HEK293 (cell line): Measurements from ENCODE around the gene ABCA2.

ENCODE experiments used
- CTCF ChIA-PET: fragments of 350-600 bp; formaldehyde crosslinking; extraction: SDS; loops from one replicate; lab custom pipeline; 2021; ENCODE audit warnings: antibody characterized with exemption; lab: Yijun Ruan, JAX
- POLR2A ChIA-PET: fragments of 300-600 bp; formaldehyde crosslinking; extraction: SDS; loops from one replicate; lab custom pipeline; 2020; ENCODE audit warnings: antibody characterized with exemption, inconsistent platforms; lab: Yijun Ruan, JAX
- H3K27ac ChIP-seq: fragments of 200-500 bp; sonication (Bioruptor generic); 2 replicates; pipeline ENCODE4 v1.5.1; 2014; ENCODE audit warnings: low read depth, low read length, control low read depth, inconsistent platforms; ENCODE audit errors: extremely low read depth
- H3K36me3 ChIP-seq, 2 experiments: fragments of 200-500 bp in 1 of 2; sonication (Bioruptor generic) in 1 of 2; 1 replicate in 1 of 2; 2 replicates in 1 of 2; pipeline ENCODE4 v1.5.1; 2014 to 2017; ENCODE audit warnings: inconsistent platforms in 2 of 2, low read length in 2 of 2; ENCODE audit not compliant: control insufficient read depth in 2 of 2, insufficient read depth in 1 of 2
- H3K4me1 ChIP-seq: fragments of 200-500 bp; sonication (Bioruptor generic); 2 replicates; pipeline ENCODE4 v1.5.1; 2014; ENCODE audit warnings: mild to moderate bottlenecking, low read length, inconsistent platforms; ENCODE audit not compliant: control insufficient read depth, insufficient read depth
- H3K4me3 ChIP-seq: 2 replicates; pipeline ENCODE4 v1.5.1; 2011; ENCODE audit warnings: low read depth, mild to moderate bottlenecking, control low read depth, low read length, moderate library complexity
- H3K9me3 ChIP-seq: fragments of 200-500 bp; sonication (Bioruptor generic); 2 replicates; pipeline ENCODE4 v1.5.1; 2014; ENCODE audit warnings: low read depth, low read length, inconsistent platforms; ENCODE audit not compliant: control insufficient read depth, insufficient read depth
- CTCF ChIP-seq: fragments of 450-650 bp; formaldehyde crosslinking; IDR thresholded peaks from 2 replicates; pipeline ENCODE4 v1.5.1; 2016; ENCODE audit warnings: missing biosample characterization, missing genetic modification characterization
- KLF17 ChIP-seq: fragments of 450-650 bp; formaldehyde crosslinking; IDR thresholded peaks from 2 replicates; pipeline ENCODE4 v1.5.1; 2016; ENCODE audit warnings: missing biosample characterization, missing genetic modification characterization
- PRDM10 ChIP-seq: fragments of 450-650 bp; formaldehyde crosslinking; IDR thresholded peaks from 2 replicates; pipeline ENCODE4 v1.5.1; 2016; ENCODE audit warnings: missing biosample characterization, missing genetic modification characterization
- PRDM2 ChIP-seq: fragments of 450-650 bp; formaldehyde crosslinking; IDR thresholded peaks from 2 replicates; pipeline ENCODE4 v1.5.1; 2016; ENCODE audit warnings: missing biosample characterization, missing genetic modification characterization, borderline replicate concordance
- SALL2 ChIP-seq: fragments of 450-650 bp; formaldehyde crosslinking; IDR thresholded peaks from 2 replicates; pipeline ENCODE4 v1.5.0; 2017; ENCODE audit warnings: missing biosample characterization, mild to moderate bottlenecking, missing genetic modification characterization, borderline replicate concordance
- SCRT1 ChIP-seq: fragments of 450-650 bp; formaldehyde crosslinking; IDR thresholded peaks from 2 replicates; pipeline ENCODE4 v1.5.1; 2016; ENCODE audit warnings: missing biosample characterization, missing genetic modification characterization, borderline replicate concordance
- ZNF211 ChIP-seq: fragments of 450-650 bp; formaldehyde crosslinking; IDR thresholded peaks from 2 replicates; pipeline ENCODE4 v1.5.1; 2016; ENCODE audit warnings: low read depth, missing biosample characterization, missing genetic modification characterization
- ZNF391 ChIP-seq: fragments of 450-650 bp; formaldehyde crosslinking; IDR thresholded peaks from 2 replicates; pipeline ENCODE4 v1.5.1; 2016; ENCODE audit warnings: low read depth, missing biosample characterization, missing genetic modification characterization, borderline replicate concordance
- ZNF488 ChIP-seq: fragments of 450-650 bp; formaldehyde crosslinking; IDR thresholded peaks from 2 replicates; pipeline ENCODE4 v1.5.1; 2016; ENCODE audit warnings: missing biosample characterization, missing genetic modification characterization
- ZNF548 ChIP-seq: fragments of 450-650 bp; formaldehyde crosslinking; IDR thresholded peaks from 2 replicates; pipeline ENCODE4 v1.5.1; 2016; ENCODE audit warnings: missing biosample characterization, missing genetic modification characterization

ABCA2 gene

DNA sequence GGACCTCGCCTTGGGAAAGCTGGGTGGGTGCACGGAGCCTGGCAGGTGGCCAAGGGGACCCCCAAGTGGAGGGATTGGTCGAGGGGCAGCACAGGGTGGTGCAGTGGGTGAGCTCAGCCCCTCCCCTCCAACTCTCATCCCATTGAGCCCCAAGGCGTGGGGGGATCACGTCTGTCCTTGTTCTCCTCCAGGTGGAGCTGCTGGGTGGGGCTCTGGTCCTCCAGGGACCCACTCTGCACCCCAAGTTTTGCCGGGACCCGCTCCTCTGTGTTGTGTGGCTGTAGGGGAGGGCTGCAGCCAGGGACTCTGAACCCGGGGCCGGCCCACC, 7.4 kb upstream of the ABCA2 start:
- Histone ChIP-seq H3K4me1 (no peaks in the 10 kb centered on the region), H3K9me3 (no peaks in the 10 kb centered on the region), H3K27ac (no peak overlapping the region), H3K36me3 (peaks cover 0 to 24% of the 10 kb centered on the region in 2 experiments; a peak in 1 of 3 replicates), H3K4me3 (no peak overlapping the region)
- TF ChIP-seq PRDM2 (tag by site-specific recombination) (0 out of 2 replicates have a peak, but pooled peaks have one; percentile 33), ZNF211 (tag by site-specific recombination) (no peak), ZNF391 (tag by site-specific recombination) (peak; percentile 4; the same call in 1 of the 2 replicates), SCRT1 (tag by site-specific recombination) (peak; percentile 98), PRDM10 (tag by site-specific recombination) (peak; percentile 3; the same call in 1 of the 2 replicates), KLF17 (no peak), ZNF488 (tag by site-specific recombination) (no peak), SALL2 (no peak), CTCF (peak; percentile 57; the same call in 1 of the 2 replicates), ZNF548 (tag by site-specific recombination) (no peak)
- ChIA-PET POLR2A (interaction anchor here (0.7 to 2.0 kb wide), 19 partner anchors 9 to 308 kb away, joined by 3 to 16 read pairs (median 4); partner anchors contain the start of genes CLIC3, NPDC1, PAXX and RNF208), CTCF (interaction anchor here (0.6 to 5.3 kb wide), 58 partner anchors 8 to 517 kb away, joined by 3 to 119 read pairs (median 4); partner anchors contain the start of genes AJM1, C8G, CLIC3 and FBXW5)
